ENCODE results near the gene TASP1. TPM values are rescaled to one million over a fixed set of nuclear protein-coding genes. Genes with fewer than 3 reads are reported as not detected.

TASP1 gene
- total and polyA plus RNA-seq, 2 donors (not counting 3 experiments of a cell fraction or from before 2014, with no cell fraction given): 3.5 to 8.9 TPM

GRCh38 chr20:13468166-13468565 is 170.6 kb downstream of the TASP1 start:
- H3K9me3 ChIP-seq (replicated peaks; ENCODE audit: control insufficient read depth, insufficient read depth, low read length): no peaks in the 10 kb centered on the region
- dilution Hi-C loops (cut with MboI; ENCODE audit: extremely low pct_ligation_motif_present, low sequenced_read_pairs) (no loop called here), intact Hi-C loops (cut with micrococcal nuclease) (no loop called here)
- H3K9ac ChIP-seq (replicated peaks; ENCODE audit: extremely low read depth, insufficient read depth, low read length): no peak overlapping the region
- POLR2A ChIA-PET: no interaction called here
- BruUV-seq (replicated peaks): no TSS peak
- DNase-seq (ENCODE audit: low read depth, low spot score): no peak
- no peak overlapping the region for H3K4me3 ChIP-seq (replicated peaks in 1 of 3; ENCODE audit: insufficient read depth in 1 of 3, low read depth in 1 of 3, low read length in 3 of 3)
- no peaks in the 10 kb centered on the region for H3K27me3 ChIP-seq (ENCODE audit: control insufficient read depth in 2 of 2, insufficient read depth in 2 of 2, low read length in 2 of 2)
- no peak for TF ChIP-seq FOS (IDR thresholded peaks at IDR 0.05; ENCODE audit: borderline replicate concordance, insufficient read depth, low read length)
- no peak for TF ChIP-seq MYC (IDR thresholded peaks at IDR 0.05; ENCODE audit: low read depth, low read length)
- TF ChIP-seq POLR2AphosphoS5 (IDR thresholded peaks at IDR 0.05; ENCODE audit: insufficient read depth, low read depth, low read length): no peak
- TF ChIP-seq EZH2 (IDR thresholded peaks at IDR 0.05; ENCODE audit: borderline replicate concordance, low read depth, low read length, severe bottlenecking): no peak
- no peak for TF ChIP-seq JUN (IDR thresholded peaks at IDR 0.05; ENCODE audit: borderline replicate concordance, insufficient read depth, insufficient read length, low read depth)
- no peak for TF ChIP-seq GATA2 (IDR thresholded peaks at IDR 0.05; ENCODE audit: insufficient read depth, insufficient read length, low read depth, low read length)
- TF ChIP-seq POLR2A (IDR thresholded peaks at IDR 0.05; ENCODE audit: low read depth, low read length): no peak
- TF ChIP-seq, protein P1, sequence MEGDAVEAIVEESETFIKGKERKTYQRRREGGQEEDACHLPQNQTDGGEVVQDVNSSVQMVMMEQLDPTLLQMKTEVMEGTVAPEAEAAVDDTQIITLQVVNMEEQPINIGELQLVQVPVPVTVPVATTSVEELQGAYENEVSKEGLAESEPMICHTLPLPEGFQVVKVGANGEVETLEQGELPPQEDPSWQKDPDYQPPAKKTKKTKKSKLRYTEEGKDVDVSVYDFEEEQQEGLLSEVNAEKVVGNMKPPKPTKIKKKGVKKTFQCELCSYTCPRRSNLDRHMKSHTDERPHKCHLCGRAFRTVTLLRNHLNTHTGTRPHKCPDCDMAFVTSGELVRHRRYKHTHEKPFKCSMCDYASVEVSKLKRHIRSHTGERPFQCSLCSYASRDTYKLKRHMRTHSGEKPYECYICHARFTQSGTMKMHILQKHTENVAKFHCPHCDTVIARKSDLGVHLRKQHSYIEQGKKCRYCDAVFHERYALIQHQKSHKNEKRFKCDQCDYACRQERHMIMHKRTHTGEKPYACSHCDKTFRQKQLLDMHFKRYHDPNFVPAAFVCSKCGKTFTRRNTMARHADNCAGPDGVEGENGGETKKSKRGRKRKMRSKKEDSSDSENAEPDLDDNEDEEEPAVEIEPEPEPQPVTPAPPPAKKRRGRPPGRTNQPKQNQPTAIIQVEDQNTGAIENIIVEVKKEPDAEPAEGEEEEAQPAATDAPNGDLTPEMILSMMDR (IDR thresholded peaks at IDR 0.05; ENCODE audit: extremely low read depth in 1 of 2, insufficient read depth in 1 of 2, low read depth in 1 of 2, low read length in 2 of 2): no peak
- TF ChIP-seq, protein P2, sequence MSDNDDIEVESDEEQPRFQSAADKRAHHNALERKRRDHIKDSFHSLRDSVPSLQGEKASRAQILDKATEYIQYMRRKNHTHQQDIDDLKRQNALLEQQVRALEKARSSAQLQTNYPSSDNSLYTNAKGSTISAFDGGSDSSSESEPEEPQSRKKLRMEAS (IDR thresholded peaks at IDR 0.05; ENCODE audit: insufficient read depth, insufficient read length): no peak
- no peaks in the 10 kb centered on the region for H4K20me1 ChIP-seq (replicated peaks; ENCODE audit: control insufficient read depth, extremely low read depth, insufficient read depth, low read length)
- no peak overlapping the region for H3K4me2 ChIP-seq (ENCODE audit: insufficient read depth, low read length)
- no peaks in the 10 kb centered on the region for H3K4me1 ChIP-seq (ENCODE audit: control insufficient read depth, extremely low read depth, insufficient read depth, low read length)
- no peak overlapping the region for H2AFZ ChIP-seq (ENCODE audit: low read depth, low read length)
- no peaks in the 10 kb centered on the region for H3K79me2 ChIP-seq (ENCODE audit: control insufficient read depth, insufficient read depth, low read length)
- no peak overlapping the region for H3K27ac ChIP-seq (ENCODE audit: insufficient read depth, low read depth, low read length)
- H3K36me3 ChIP-seq (ENCODE audit: control insufficient read depth in 2 of 2, extremely low read depth in 1 of 2, insufficient read depth in 2 of 2, low read length in 2 of 2): no peaks in the 10 kb centered on the region
- FAIRE-seq: no peak
- CTCF ChIA-PET: interaction anchor here (1.3 to 2.4 kb wide), 2 partner anchors 10 to 78 kb away, joined by 3 to 8 read pairs; no protein-coding TSS in a partner anchor
- no peaks in the 10 kb centered on the region for H3K9me1 ChIP-seq (replicated peaks; ENCODE audit: control insufficient read depth, extremely low read depth, insufficient read depth, low read length)

All from endothelial cell of umbilical vein (primary cell).